Measurements from ENCODE around the gene GABRP. TPM values are rescaled to one million over a fixed set of nuclear protein-coding genes. Genes with fewer than 3 reads are reported as not detected.

The GABRP gene
- total RNA-seq, 1 donor: under 0.01 TPM

GRCh38 chr5:170836226-170836625 lies 52.7 kb downstream of the GABRP start:
- Histone ChIP-seq H3K36me3 (ENCODE audit: insufficient read depth, low read length) (no peaks in the 10 kb centered on the region), H3K4me1 (ENCODE audit: insufficient read depth, low read length) (no peaks in the 10 kb centered on the region), H3K27ac (ENCODE audit: low read depth, low read length) (no peak overlapping the region), H2AFZ (ENCODE audit: low read length) (no peak overlapping the region), H3K79me2 (ENCODE audit: insufficient read depth, low read length) (no peaks in the 10 kb centered on the region), H3K4me2 (ENCODE audit: insufficient read depth, low read length) (no peak overlapping the region), H3K27me3 (ENCODE audit: insufficient read depth, low read length) (peaks cover 2% of the 10 kb centered on the region), H4K20me1 (ENCODE audit: insufficient read depth, low read length) (no peaks in the 10 kb centered on the region), H3K4me3 (ENCODE audit: insufficient read depth, low read length) (no peak overlapping the region), H3K9me3 (ENCODE audit: low read depth, low read length) (no peaks in the 10 kb centered on the region)
- no peak for TF ChIP-seq CTCF (IDR thresholded peaks at IDR 0.05; ENCODE audit: extremely low read depth, low read depth, low read length)
- no peak for DNase-seq (ENCODE audit: insufficient read length, low spot score, missing footprints)

DNA sequence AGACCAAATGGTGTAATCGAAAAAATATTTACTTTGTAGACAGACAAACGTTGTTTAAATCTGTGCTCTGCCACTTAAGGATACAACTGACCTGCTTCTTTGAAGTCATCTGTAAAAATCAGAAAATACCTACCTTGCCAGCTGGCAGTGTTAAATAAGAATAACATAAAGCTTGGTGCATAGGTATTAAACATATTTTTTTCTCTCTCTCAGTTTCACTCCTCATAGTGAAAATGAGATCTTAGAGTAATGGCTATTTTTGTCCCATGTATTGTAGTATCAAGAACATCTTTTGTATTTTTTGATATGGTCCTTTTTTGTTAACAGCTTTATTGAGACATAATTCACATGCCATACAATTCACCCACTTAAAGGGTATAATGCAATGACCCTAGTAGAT lies 60.3 kb downstream of the GABRP start:
- H3K27me3 ChIP-seq (ENCODE audit: insufficient read depth, low read length): no peaks in the 10 kb centered on the region

DNA sequence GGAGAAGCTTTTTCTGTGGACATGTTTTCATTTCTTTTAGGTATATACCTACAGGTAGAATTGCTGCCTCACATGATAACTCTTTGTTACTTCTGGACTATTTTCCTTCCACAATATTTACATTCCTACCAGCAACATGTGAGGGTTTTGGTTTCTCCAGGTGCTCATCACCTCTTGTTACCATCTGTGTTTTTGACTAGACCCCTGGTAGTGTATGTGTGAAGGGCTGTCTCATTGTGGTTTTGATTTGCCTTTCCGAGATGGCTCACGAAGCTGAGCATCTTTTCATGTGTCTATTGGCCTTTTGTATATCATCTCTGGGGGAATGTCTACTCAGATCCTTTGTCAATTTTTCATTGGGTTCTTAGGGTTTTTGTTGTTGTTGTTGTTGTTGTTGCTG lies 61.1 kb downstream of the GABRP start:
- no peak for TF ChIP-seq CTCF (IDR thresholded peaks at IDR 0.05; ENCODE audit: extremely low read depth, low read depth, low read length)
- no peaks in the 10 kb centered on the region for H3K36me3 ChIP-seq (ENCODE audit: insufficient read depth, low read length)
- H3K4me1 ChIP-seq (ENCODE audit: insufficient read depth, low read length): peaks cover 4% of the 10 kb centered on the region
- H4K20me1 ChIP-seq (ENCODE audit: insufficient read depth, low read length): no peaks in the 10 kb centered on the region
- H3K4me3 ChIP-seq (ENCODE audit: insufficient read depth, low read length): no peak overlapping the region
- H3K79me2 ChIP-seq (ENCODE audit: insufficient read depth, low read length): no peaks in the 10 kb centered on the region
- no peak overlapping the region for H2AFZ ChIP-seq (ENCODE audit: low read length)
- no peak for DNase-seq (ENCODE audit: insufficient read length, low spot score, missing footprints)
- no peaks in the 10 kb centered on the region for H3K27me3 ChIP-seq (ENCODE audit: insufficient read depth, low read length)
- H3K27ac ChIP-seq (ENCODE audit: low read depth, low read length): no peak overlapping the region
- H3K4me2 ChIP-seq (ENCODE audit: insufficient read depth, low read length): no peak overlapping the region
- H3K9me3 ChIP-seq (ENCODE audit: low read depth, low read length): no peaks in the 10 kb centered on the region

More for the DNA sequence above, 60.3 kb downstream of the GABRP start:
- Histone ChIP-seq H4K20me1 (ENCODE audit: insufficient read depth, low read length) (no peaks in the 10 kb centered on the region), H3K4me3 (ENCODE audit: insufficient read depth, low read length) (no peak overlapping the region), H3K9me3 (ENCODE audit: low read depth, low read length) (no peaks in the 10 kb centered on the region), H3K4me1 (ENCODE audit: insufficient read depth, low read length) (peaks cover 4% of the 10 kb centered on the region), H3K36me3 (ENCODE audit: insufficient read depth, low read length) (no peaks in the 10 kb centered on the region), H2AFZ (ENCODE audit: low read length) (no peak overlapping the region), H3K27ac (ENCODE audit: low read depth, low read length) (no peak overlapping the region), H3K4me2 (ENCODE audit: insufficient read depth, low read length) (no peak overlapping the region), H3K79me2 (ENCODE audit: insufficient read depth, low read length) (no peaks in the 10 kb centered on the region)
- DNase-seq (ENCODE audit: insufficient read length, low spot score, missing footprints): no peak
- no peak for TF ChIP-seq CTCF (IDR thresholded peaks at IDR 0.05; ENCODE audit: extremely low read depth, low read depth, low read length)

GRCh38 chr5:170846416-170846815 lies 62.9 kb downstream of the GABRP start:
- Histone ChIP-seq H3K79me2 (ENCODE audit: insufficient read depth, low read length) (no peaks in the 10 kb centered on the region), H3K27me3 (ENCODE audit: insufficient read depth, low read length) (no peaks in the 10 kb centered on the region), H4K20me1 (ENCODE audit: insufficient read depth, low read length) (no peaks in the 10 kb centered on the region), H3K4me3 (ENCODE audit: insufficient read depth, low read length) (no peak overlapping the region), H3K9me3 (ENCODE audit: low read depth, low read length) (no peaks in the 10 kb centered on the region), H3K4me2 (ENCODE audit: insufficient read depth, low read length) (no peak overlapping the region), H3K36me3 (ENCODE audit: insufficient read depth, low read length) (no peaks in the 10 kb centered on the region), H2AFZ (ENCODE audit: low read length) (no peak overlapping the region), H3K4me1 (ENCODE audit: insufficient read depth, low read length) (peaks cover 4% of the 10 kb centered on the region), H3K27ac (ENCODE audit: low read depth, low read length) (no peak overlapping the region)
- TF ChIP-seq CTCF (IDR thresholded peaks at IDR 0.05; ENCODE audit: extremely low read depth, low read depth, low read length): no peak
- no peak for DNase-seq (ENCODE audit: insufficient read length, low spot score, missing footprints)
